ENCODE results near the gene PIBF1. TPM values are rescaled to one million over a fixed set of nuclear protein-coding genes. Genes with fewer than 3 reads are reported as not detected.

The PIBF1 gene
- total and polyA plus RNA-seq, 2 donors (not counting 1 experiment from before 2014, with no cell fraction given), result 9.6 to 25.1 TPM

DNA sequence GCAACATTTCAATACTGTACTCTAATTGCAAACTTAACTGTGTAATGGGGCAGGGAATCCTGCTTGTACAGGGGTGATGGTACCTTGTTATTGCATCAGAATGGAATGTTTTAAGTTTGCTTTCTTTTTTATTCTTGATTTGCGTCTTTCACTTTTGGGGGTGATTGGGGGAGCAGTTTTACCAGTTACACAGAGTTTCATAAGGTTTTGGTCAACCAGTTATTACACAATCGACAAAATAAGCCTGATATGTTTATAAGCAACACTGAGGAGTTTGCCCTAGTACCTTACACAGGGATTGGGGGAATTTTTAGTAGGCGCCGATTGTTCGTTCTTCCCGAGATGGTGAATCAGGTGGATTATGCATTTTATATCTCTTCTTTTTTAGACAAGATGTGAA is 279.5 kb downstream of the PIBF1 start:
- no peak overlapping the region for H3K4me3 ChIP-seq (replicated peaks in 1 of 4; ENCODE audit: control extremely low read depth in 1 of 4, insufficient read depth in 1 of 4, low read depth in 3 of 4, low read length in 4 of 4)
- no peak overlapping the region for H3K27ac ChIP-seq (ENCODE audit: insufficient read depth, low read length)
- no peaks in the 10 kb centered on the region for H3K36me3 ChIP-seq (ENCODE audit: control insufficient read depth, insufficient read depth, low read length)
- no peak overlapping the region for H3K9ac ChIP-seq (ENCODE audit: insufficient read depth, low read length)
- no peaks in the 10 kb centered on the region for H4K20me1 ChIP-seq (ENCODE audit: control insufficient read depth, extremely low read depth, insufficient read depth, low read length)
- no peaks in the 10 kb centered on the region for H3K79me2 ChIP-seq (ENCODE audit: control insufficient read depth, insufficient read depth, low read length)
- DNase-seq (ENCODE audit: low read depth in 2 of 2), result no peak
- no peaks in the 10 kb centered on the region for H3K9me3 ChIP-seq (ENCODE audit: control insufficient read depth, insufficient read depth, low read depth, low read length)
- no peak overlapping the region for H3K4me2 ChIP-seq (ENCODE audit: extremely low read depth, insufficient read depth, low read length)
- no peak overlapping the region for H2AFZ ChIP-seq (ENCODE audit: low read length)
- H3K4me1 ChIP-seq (ENCODE audit: control insufficient read depth, extremely low read depth, insufficient read depth, low read length), result no peaks in the 10 kb centered on the region
- no peaks in the 10 kb centered on the region for H3K27me3 ChIP-seq (ENCODE audit: control insufficient read depth, insufficient read depth, low read length)
- no peak for TF ChIP-seq EZH2 (IDR thresholded peaks at IDR 0.05; ENCODE audit: low read length, missing control alignments)
- TF ChIP-seq, protein P1, sequence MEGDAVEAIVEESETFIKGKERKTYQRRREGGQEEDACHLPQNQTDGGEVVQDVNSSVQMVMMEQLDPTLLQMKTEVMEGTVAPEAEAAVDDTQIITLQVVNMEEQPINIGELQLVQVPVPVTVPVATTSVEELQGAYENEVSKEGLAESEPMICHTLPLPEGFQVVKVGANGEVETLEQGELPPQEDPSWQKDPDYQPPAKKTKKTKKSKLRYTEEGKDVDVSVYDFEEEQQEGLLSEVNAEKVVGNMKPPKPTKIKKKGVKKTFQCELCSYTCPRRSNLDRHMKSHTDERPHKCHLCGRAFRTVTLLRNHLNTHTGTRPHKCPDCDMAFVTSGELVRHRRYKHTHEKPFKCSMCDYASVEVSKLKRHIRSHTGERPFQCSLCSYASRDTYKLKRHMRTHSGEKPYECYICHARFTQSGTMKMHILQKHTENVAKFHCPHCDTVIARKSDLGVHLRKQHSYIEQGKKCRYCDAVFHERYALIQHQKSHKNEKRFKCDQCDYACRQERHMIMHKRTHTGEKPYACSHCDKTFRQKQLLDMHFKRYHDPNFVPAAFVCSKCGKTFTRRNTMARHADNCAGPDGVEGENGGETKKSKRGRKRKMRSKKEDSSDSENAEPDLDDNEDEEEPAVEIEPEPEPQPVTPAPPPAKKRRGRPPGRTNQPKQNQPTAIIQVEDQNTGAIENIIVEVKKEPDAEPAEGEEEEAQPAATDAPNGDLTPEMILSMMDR (conservative IDR thresholded peaks at IDR 0.05 in 1 of 2, IDR thresholded peaks at IDR 0.05 in 1 of 2; ENCODE audit: low read depth in 1 of 2, low read length in 2 of 2), result no peak

DNA sequence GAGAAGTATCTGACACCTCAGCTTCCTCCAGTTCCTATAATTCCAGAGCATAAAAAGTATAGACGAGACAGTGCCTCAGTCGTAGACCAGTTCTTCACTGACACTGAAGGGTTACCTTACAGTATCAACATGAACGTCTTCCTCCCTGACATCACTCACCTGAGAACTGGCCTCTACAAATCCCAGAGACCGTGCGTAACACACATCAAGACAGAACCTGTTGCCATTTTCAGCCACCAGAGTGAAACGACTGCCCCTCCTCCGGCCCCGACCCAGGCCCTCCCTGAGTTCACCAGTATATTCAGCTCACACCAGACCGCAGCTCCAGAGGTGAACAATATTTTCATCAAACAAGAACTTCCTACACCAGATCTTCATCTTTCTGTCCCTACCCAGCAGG is 279.9 kb downstream of the PIBF1 start:
- H3K4me1 ChIP-seq (ENCODE audit: control insufficient read depth, extremely low read depth, insufficient read depth, low read length), result no peaks in the 10 kb centered on the region
- no peaks in the 10 kb centered on the region for H3K79me2 ChIP-seq (ENCODE audit: control insufficient read depth, insufficient read depth, low read length)
- DNase-seq (ENCODE audit: low read depth in 2 of 2), result no peak
- H4K20me1 ChIP-seq (ENCODE audit: control insufficient read depth, extremely low read depth, insufficient read depth, low read length), result no peaks in the 10 kb centered on the region
- no peak for TF ChIP-seq EZH2 (IDR thresholded peaks at IDR 0.05; ENCODE audit: low read length, missing control alignments)
- TF ChIP-seq, protein P1 (conservative IDR thresholded peaks at IDR 0.05 in 1 of 2, IDR thresholded peaks at IDR 0.05 in 1 of 2; ENCODE audit: low read depth in 1 of 2, low read length in 2 of 2), result no peak
- no peak overlapping the region for H2AFZ ChIP-seq (ENCODE audit: low read length)
- H3K4me2 ChIP-seq (ENCODE audit: extremely low read depth, insufficient read depth, low read length), result no peak overlapping the region
- no peaks in the 10 kb centered on the region for H3K9me3 ChIP-seq (ENCODE audit: control insufficient read depth, insufficient read depth, low read depth, low read length)
- no peak overlapping the region for H3K27ac ChIP-seq (ENCODE audit: insufficient read depth, low read length)
- no peak overlapping the region for H3K4me3 ChIP-seq (replicated peaks in 1 of 4; ENCODE audit: control extremely low read depth in 1 of 4, insufficient read depth in 1 of 4, low read depth in 3 of 4, low read length in 4 of 4)
- no peak overlapping the region for H3K9ac ChIP-seq (ENCODE audit: insufficient read depth, low read length)
- H3K36me3 ChIP-seq (ENCODE audit: control insufficient read depth, insufficient read depth, low read length), result no peaks in the 10 kb centered on the region
- no peaks in the 10 kb centered on the region for H3K27me3 ChIP-seq (ENCODE audit: control insufficient read depth, insufficient read depth, low read length)

DNA sequence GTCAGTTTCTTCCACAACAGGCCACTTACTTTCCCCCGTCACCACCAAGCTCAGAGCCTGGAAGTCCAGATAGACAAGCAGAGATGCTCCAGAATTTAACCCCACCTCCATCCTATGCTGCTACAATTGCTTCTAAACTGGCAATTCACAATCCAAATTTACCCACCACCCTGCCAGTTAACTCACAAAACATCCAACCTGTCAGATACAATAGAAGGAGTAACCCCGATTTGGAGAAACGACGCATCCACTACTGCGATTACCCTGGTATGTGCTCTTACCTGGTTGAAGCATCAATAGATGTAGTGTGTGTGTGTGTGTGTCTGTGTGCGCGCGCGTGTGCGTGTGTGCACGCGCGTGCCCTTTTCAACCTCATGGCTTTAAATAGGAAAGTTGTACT is 280.5 kb downstream of the PIBF1 start:
- Histone ChIP-seq H3K79me2 (ENCODE audit: control insufficient read depth, insufficient read depth, low read length) (no peaks in the 10 kb centered on the region), H3K27ac (ENCODE audit: insufficient read depth, low read length) (no peak overlapping the region), H3K4me1 (ENCODE audit: control insufficient read depth, extremely low read depth, insufficient read depth, low read length) (no peaks in the 10 kb centered on the region), H3K4me3 (replicated peaks in 1 of 4; ENCODE audit: control extremely low read depth in 1 of 4, insufficient read depth in 1 of 4, low read depth in 3 of 4, low read length in 4 of 4) (no peak overlapping the region), H3K9me3 (ENCODE audit: control insufficient read depth, insufficient read depth, low read depth, low read length) (no peaks in the 10 kb centered on the region), H4K20me1 (ENCODE audit: control insufficient read depth, extremely low read depth, insufficient read depth, low read length) (no peaks in the 10 kb centered on the region), H3K36me3 (ENCODE audit: control insufficient read depth, insufficient read depth, low read length) (no peaks in the 10 kb centered on the region), H3K27me3 (ENCODE audit: control insufficient read depth, insufficient read depth, low read length) (no peaks in the 10 kb centered on the region), H3K4me2 (ENCODE audit: extremely low read depth, insufficient read depth, low read length) (no peak overlapping the region), H3K9ac (ENCODE audit: insufficient read depth, low read length) (no peak overlapping the region), H2AFZ (ENCODE audit: low read length) (no peak overlapping the region)
- TF ChIP-seq, protein P1 (conservative IDR thresholded peaks at IDR 0.05 in 1 of 2, IDR thresholded peaks at IDR 0.05 in 1 of 2; ENCODE audit: low read depth in 1 of 2, low read length in 2 of 2), result no peak
- TF ChIP-seq EZH2 (IDR thresholded peaks at IDR 0.05; ENCODE audit: low read length, missing control alignments), result no peak
- no peak for DNase-seq (ENCODE audit: low read depth in 2 of 2)

Data from fibroblast of lung (primary cell).